ENCODE data around the gene STMN3. TPM values are rescaled to one million over a fixed set of nuclear protein-coding genes. Genes with fewer than 3 reads are reported as not detected.

Gene STMN3
- total RNA-seq, 2 donors from 2014 or later, result 5.6 to 7.8 TPM

GRCh38 chr20:63688228-63689045, 35.2 kb upstream of the STMN3 start:
- no peaks in the 10 kb centered on the region for H3K36me3 ChIP-seq (replicated peaks in 1 of 2; ENCODE audit: insufficient read depth in 1 of 2, low read depth in 2 of 2)
- TF ChIP-seq CTCF (IDR thresholded peaks at IDR 0.05), result no peak
- TF ChIP-seq POLR2A (IDR thresholded peaks at IDR 0.05), result no peak
- peaks cover 23% of the 10 kb centered on the region for H3K4me1 ChIP-seq
- ATAC-seq, result no peak
- WGBS, 2 donors, result 80 to 83% methylated on average over 12 to 31 of the region's 31 CpGs
- no peak overlapping the region for H3K4me3 ChIP-seq
- intact Hi-C loops (cut with DNase I), result no loop called here
- H3K27ac ChIP-seq, result peak overlapping the region in 2 of 4 donors; percentile 73 to 77
- H3K27me3 ChIP-seq, result no peaks in the 10 kb centered on the region
- no peaks in the 10 kb centered on the region for H3K9me3 ChIP-seq
- peak in 1 of 4 donors; percentile 19 for DNase-seq

- Histone ChIP-seq H3K36me3 (replicated peaks in 1 of 2; ENCODE audit: insufficient read depth in 1 of 2, low read depth in 2 of 2) (no peaks in the 10 kb centered on the region), H3K27ac (peak overlapping the region in 3 of 4 donors; percentile 54 to 77 (median 73)), H3K9me3 (no peaks in the 10 kb centered on the region), H3K4me1 (peaks cover 23% of the 10 kb centered on the region), H3K4me3 (no peak overlapping the region), H3K27me3 (no peaks in the 10 kb centered on the region)
- intact Hi-C loops (cut with DNase I), result no loop called here
- 86% methylated on average over 23 of the region's 29 CpGs; no CpG with 5 or more reads in 1 of the 2 donors for WGBS, 2 donors
- DNase-seq (no peak), ATAC-seq (no peak)
- TF ChIP-seq POLR2A (IDR thresholded peaks at IDR 0.05) (no peak), CTCF (IDR thresholded peaks at IDR 0.05) (no peak)
Measured at GRCh38 chr20:63687419-63688178, 34.4 kb upstream of the STMN3 start.

- intact Hi-C loops (cut with DNase I), result no loop called here
- Histone ChIP-seq H3K27me3 (no peaks in the 10 kb centered on the region), H3K4me3 (no peak overlapping the region), H3K9me3 (no peaks in the 10 kb centered on the region), H3K27ac (peak overlapping the region; percentile 6 to 77 (median 64)), H3K36me3 (replicated peaks in 1 of 2; ENCODE audit: insufficient read depth in 1 of 2, low read depth in 2 of 2) (no peaks in the 10 kb centered on the region), H3K4me1 (peaks cover 26% of the 10 kb centered on the region)
- peak; percentile 30 to 75 (median 46) for DNase-seq
- ATAC-seq, result peak; percentile 54
- 60 to 78% methylated on average over 10 to 37 of the region's 45 CpGs for WGBS, 2 donors
- TF ChIP-seq CTCF (IDR thresholded peaks at IDR 0.05) (no peak), POLR2A (IDR thresholded peaks at IDR 0.05) (no peak)
Measured at GRCh38 chr20:63686492-63687321, 33.5 kb upstream of the STMN3 start.

- H3K27ac ChIP-seq, result peak overlapping the region; percentile 6 to 77 (median 60)
- no peak overlapping the region for H3K4me3 ChIP-seq
- DNase-seq (no peak), ATAC-seq (no peak)
- 88% methylated on average over 7 of the region's 24 CpGs; no CpG with 5 or more reads in 1 of the 2 donors for WGBS, 2 donors
- no peaks in the 10 kb centered on the region for H3K9me3 ChIP-seq
- peaks cover 30% of the 10 kb centered on the region for H3K4me1 ChIP-seq
- no peaks in the 10 kb centered on the region for H3K27me3 ChIP-seq
- no peaks in the 10 kb centered on the region for H3K36me3 ChIP-seq (replicated peaks in 1 of 2; ENCODE audit: insufficient read depth in 1 of 2, low read depth in 2 of 2)
- intact Hi-C loops (cut with DNase I), result no loop called here
- TF ChIP-seq POLR2A (IDR thresholded peaks at IDR 0.05), result no peak
- no peak for TF ChIP-seq CTCF (IDR thresholded peaks at IDR 0.05)
Measured at GRCh38 chr20:63686094-63686491, 32.9 kb upstream of the STMN3 start.

Data from body of pancreas (tissue), 4 donors.